Measurements from ENCODE around the gene ADAT3. TPM values are rescaled to one million over a fixed set of nuclear protein-coding genes. Genes with fewer than 3 reads are reported as not detected.
"Not testable (repeated sequence)": the region's sequence is repeated elsewhere in the genome, so short reads cannot be mapped to it uniquely, and the experiment has no call there.

The ADAT3 gene
- total RNA-seq, 1 donor from 2014 or later = 2.1 TPM

- intact Hi-C loops (cut with DNase I) = loop anchor here (2.0 kb wide), 1 partner anchor 39 kb away; the partner anchor contains the start of genes ADAT3 and SCAMP4
- no peak for DNase-seq (ENCODE audit: low spot score)
These were observed 39.8 kb upstream of the ADAT3 start for GRCh38 chr19:1865172-1866010.

DNA sequence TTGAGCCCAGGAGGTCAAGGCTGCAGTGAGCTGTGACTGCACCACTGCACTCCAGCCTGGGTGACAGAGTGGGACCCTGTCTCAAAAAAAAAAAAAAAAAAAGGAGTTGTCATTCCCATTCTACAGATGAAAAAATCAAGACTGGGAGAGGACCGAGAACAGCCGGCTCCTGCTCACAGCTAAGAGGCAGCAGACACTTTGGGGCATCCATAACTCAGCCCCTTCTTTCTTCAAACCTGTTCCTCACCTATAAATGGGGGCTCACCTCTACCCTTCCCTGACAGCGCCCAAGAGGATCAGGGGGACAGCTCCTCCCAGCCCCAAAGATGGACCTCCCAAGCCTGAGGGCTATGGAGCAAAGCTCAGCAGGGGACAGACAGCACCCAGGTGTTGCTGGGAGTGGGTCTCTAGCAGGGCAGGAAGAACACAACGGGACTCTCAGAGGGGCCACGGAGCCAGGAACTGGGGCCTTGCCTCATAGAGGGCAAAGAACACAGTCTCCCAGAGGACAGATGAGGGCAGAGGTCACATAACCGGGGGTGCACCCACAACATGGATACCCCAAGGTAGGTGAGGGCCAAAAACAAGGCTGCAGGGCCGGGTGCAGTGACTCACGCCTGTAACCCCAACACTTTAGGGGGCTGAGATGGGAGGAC is 38.4 kb upstream of the ADAT3 start:
- intact Hi-C loops (cut with DNase I) = no loop called here
- DNase-seq (ENCODE audit: low spot score) = no peak

- no peak for DNase-seq (ENCODE audit: low spot score)
- intact Hi-C loops (cut with DNase I) = no loop called here
These were observed 37.9 kb upstream of the ADAT3 start for GRCh38 chr19:1867349-1867724.

DNA sequence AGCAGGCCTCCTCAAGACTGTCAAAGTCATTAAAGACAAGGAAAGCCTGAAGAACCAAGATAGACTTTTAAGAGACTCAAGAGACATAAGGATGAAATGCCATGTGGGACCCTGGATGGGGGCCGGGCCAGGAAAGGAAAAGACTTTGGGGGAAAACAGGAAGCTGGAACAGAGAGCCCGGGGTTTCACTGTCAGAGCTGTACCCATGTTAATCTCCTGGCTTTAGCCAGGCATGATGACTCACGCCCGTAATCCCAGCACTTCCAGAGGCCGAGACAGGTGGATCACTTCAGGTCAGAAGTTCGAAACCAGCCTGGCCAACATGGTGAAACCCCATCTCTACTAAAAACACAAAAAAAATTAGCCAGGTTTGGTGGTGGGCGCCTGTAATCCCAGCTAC is 36.2 kb upstream of the ADAT3 start:
- intact Hi-C loops (cut with DNase I) = no loop called here
- no peak for DNase-seq (ENCODE audit: low spot score)

- no peak for DNase-seq (ENCODE audit: low spot score)
- intact Hi-C loops (cut with DNase I) = no loop called here
These were observed 34.0 kb upstream of the ADAT3 start for GRCh38 chr19:1871140-1871597.

DNA sequence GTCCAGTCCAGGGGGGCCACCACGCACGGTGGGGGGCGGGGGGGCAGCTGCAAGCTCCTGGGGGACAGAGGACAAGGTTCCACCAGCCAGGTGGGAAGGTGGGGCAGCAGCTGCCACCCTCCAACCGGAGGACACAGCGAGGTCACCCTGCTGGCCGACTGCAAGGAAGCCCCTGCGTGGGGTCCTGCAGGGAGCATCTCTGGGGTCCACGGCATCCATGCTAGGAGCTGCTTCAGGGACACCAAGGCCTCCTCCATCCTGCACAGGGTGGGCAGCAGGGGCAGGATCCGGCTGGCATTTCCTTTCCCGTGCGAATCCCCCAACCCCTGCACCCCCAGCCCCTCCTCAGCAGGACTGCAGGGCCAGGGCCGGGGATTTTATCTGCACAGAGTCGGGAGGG is 33.6 kb upstream of the ADAT3 start:
- DNase-seq (ENCODE audit: low spot score) = no peak
- intact Hi-C loops (cut with DNase I) = no loop called here

DNA sequence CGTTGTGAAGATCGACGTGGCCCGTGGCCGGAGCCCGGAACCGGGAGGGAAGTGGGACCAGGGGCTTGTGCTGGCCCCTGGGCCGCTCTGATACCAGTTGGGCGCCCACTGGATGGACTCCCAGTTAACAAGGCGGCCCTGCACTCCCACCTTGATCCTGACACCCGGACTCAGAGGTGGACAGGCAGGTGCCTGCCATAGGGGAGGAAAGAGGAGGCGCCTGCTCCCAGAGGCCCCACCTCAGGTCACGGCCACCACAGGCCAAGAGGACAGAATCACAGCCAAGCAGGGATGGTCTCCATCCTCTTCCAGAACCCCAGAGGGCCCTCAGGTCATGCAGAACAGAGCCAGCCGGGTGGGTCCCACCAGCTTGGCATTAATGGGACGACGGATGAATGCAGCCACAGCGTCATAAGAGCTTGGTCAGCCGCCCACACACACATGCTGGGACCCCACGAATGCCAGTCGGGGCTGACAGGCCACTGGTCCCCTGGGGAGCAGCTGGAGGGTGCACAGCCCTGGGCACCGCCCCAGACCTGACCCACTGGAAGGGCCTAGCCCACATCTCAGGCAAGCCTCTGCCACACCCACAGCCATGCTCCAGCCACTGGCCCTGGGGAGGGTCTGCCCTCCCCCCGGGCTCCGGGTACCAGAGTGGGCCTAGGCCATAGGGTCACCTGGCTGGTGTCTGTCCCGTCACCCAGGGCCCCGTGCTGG is 32.2 kb upstream of the ADAT3 start:
- DNase-seq (ENCODE audit: low spot score) = no peak
- intact Hi-C loops (cut with DNase I) = no loop called here

GRCh38 chr19:1873524-1874473 is 31.4 kb upstream of the ADAT3 start:
- no peak for DNase-seq (ENCODE audit: low spot score)

GRCh38 chr19:1874554-1875185 is 30.5 kb upstream of the ADAT3 start:
- intact Hi-C loops (cut with DNase I) = no loop called here
- DNase-seq (ENCODE audit: low spot score) = no peak

More at GRCh38 chr19:1873524-1874473, 31.4 kb upstream of the ADAT3 start:
- intact Hi-C loops (cut with DNase I) = no loop called here

DNA sequence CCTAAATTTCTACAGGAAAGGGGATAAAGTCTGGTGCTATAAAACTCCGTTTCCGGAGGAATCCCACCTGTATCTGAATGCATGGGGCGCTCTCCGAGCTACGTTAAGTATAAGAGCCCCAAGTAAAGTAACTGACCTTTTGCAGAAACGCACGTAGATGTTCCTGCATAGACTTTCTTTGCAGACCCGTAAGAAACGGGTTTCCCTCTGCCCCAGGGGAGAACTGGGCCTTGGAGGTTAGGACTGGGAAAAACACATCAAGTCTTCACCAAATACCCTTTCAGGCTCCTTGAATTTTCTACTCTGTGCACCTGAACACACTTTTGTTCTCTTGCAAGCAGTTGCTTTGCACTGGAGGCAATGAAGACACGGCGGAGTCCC is 29.9 kb upstream of the ADAT3 start:
- intact Hi-C loops (cut with DNase I); DNase-seq (ENCODE audit: low spot score): not testable (repeated sequence)

DNA sequence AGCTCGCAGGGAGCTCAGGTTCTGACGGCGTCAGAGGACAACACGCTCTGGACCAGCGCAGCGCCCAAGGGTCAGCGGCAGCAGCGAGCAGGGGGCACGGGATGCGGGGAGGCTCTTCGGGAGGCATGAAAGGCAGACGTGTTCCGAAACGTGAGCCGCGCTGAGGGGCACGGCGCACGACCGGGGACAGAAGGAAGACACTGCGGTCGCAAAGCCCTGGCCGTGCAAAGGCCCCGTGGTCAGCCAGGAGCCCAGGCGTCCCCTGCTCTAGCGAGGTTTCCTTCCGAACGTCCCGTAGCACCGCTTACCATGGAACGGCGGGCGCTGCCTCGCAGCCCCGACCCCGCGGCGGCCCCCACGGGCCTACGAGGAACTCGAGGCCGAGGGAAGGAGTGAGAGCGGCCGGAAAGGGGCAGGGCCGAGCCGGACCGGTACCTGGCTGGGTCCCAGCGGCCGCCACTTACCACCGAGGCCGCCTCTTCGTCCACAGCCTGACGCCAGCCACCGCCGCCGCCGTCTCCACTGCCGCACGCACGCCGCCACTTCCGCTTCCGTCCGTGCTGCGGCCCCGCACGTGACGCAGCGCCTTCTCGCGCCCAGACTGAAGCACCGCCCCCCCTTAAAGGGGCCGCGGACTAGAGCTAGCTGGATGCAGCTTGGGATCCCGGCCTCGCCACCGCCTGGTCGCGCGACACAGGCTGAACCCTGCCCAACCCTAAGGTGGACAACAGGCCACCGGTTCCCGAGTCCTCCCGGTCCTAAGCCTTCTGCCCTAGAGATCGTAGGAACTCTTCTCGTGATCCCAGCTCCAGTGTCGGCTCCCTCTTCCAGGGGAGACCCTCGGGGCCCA is 29.3 kb upstream of the ADAT3 start:
- intact Hi-C loops (cut with DNase I) = no loop called here
- DNase-seq (ENCODE audit: low spot score) = peak; percentile 96

DNA sequence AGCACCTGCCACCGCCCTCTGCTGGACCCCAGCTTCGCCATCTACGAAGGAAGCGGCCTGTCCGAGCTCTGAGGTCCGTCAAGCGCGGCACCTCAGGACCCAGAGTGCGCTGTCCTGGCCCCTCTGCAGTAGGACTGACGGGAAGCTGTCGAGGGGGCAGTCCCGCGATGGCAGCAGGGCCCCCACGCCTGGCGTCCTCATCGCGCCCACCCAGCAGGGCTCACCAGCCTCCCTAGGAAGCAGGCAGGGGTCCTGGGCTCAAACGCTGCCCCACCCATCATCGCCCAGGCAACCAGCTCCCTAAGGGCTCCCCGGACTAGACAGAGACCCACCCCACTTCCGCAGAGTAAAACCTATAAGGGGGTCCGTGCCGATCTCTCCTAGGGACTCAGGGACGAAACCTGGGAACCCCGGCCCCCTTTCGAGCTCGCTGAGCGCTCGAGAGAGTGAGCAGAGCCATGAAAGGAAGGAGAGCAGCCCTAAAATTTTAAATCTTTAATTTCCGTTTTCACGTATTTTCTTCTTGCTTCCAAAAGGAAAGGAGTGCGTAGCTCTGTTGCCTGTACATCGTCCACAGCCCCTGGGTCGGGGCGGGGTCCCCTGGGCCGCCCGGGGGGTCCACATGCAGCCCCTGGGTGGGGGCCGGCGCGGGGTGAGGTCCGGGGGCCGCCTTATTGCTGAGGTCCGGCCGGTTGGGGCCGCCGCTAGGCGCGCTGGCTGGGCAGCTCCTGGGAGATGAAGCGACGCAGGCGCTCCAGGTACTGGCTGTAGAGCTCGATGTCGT is 28.5 kb upstream of the ADAT3 start:
- intact Hi-C loops (cut with DNase I); DNase-seq (ENCODE audit: low spot score): not testable (repeated sequence)

- DNase-seq (ENCODE audit: low spot score); intact Hi-C loops (cut with DNase I): not testable (repeated sequence)
These were observed 27.9 kb upstream of the ADAT3 start for GRCh38 chr19:1877280-1877660.

- intact Hi-C loops (cut with DNase I); DNase-seq (ENCODE audit: low spot score): not testable (repeated sequence)
These were observed 26.6 kb upstream of the ADAT3 start for GRCh38 chr19:1878583-1878982.

DNA sequence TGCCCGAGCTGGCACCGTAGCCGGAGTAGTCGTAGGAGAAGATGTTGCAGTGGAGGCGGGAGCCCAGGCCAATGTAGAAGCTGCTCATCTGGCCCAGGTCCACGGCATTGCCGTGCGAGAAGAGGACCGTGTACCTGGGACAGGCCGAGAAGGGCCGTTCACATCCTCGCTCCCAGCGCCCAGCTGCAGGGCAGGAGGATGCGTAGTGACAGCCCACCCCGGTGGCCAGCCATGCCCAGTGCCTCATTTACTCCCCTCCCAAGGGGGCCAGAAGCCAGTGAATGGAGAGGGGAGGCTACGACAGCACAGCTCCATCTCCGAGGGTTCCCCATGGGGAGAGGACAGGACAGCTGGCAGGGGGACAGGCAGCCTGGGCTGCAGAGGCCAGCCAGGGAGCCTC is 25.2 kb upstream of the ADAT3 start:
- DNase-seq (ENCODE audit: low spot score); intact Hi-C loops (cut with DNase I): not testable (repeated sequence)

DNA sequence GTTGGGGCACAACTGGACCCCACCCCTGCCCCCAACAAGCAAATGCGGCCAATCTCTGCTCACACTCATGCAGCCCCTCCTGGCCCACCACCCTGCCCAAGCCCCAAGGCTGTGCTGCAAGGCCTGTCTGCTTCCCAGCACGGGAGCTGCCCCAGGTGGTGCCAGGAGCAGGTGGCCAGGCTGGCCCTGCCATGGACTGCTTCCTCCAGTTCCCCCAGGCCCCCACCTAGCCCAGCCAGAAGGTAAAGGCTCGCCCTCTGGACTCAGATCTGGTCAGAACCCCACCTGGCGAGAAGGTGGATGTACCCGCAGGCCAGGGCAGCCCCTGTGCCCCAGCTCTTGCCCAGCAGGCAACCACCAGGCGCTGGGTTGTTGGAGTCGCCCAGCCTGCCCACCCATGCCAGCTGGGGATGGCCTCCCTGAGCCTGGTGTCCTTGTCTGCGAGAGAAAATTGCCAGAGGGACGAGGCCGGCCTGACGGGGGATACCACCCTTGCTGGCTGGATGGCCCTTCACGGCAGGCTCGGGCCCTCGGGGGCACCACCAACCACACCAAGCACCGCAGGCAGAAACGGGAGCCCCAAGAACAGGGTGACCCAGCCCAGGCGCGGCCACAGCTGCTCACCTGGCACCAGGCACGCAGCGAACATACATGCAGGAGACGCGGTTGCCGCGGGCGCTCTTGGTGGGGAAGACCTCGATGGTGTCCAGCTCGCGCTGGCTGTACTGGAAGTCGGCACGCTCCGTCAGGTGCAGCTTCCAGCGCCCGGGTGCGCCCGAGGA is 24.4 kb upstream of the ADAT3 start:
- intact Hi-C loops (cut with DNase I) = no loop called here
- no peak for DNase-seq (ENCODE audit: low spot score)
